Adipocyte (in vitro differentiated cells): ENCODE measurements around the gene EPSTI1.
"Not testable (repeated sequence)": the region's sequence is repeated elsewhere in the genome, so short reads cannot be mapped to it uniquely, and the experiment has no call there.

ENCODE experiments used
- DNase-seq: peaks from one replicate; pipeline ENCODE4 v3.0.0-alpha.2; 2015; ENCODE audit warnings: low read depth
- H3K27me3 ChIP-seq: replicated peaks from 2 replicates; pipeline ENCODE4 v1.7.0; 2013; ENCODE audit warnings: mild to moderate bottlenecking, low read length, moderate library complexity; ENCODE audit not compliant: control insufficient read depth, insufficient read depth
- H3K36me3 ChIP-seq: 2 replicates; pipeline ENCODE4 v1.7.0; 2013; ENCODE audit warnings: low read length, mild to moderate bottlenecking, moderate library complexity; ENCODE audit not compliant: control insufficient read depth, insufficient read depth, severe bottlenecking
- H3K4me1 ChIP-seq: 2 replicates; pipeline ENCODE4 v1.7.0; 2013; ENCODE audit warnings: mild to moderate bottlenecking, low read length, moderate library complexity; ENCODE audit not compliant: control insufficient read depth, insufficient read depth
- H3K4me3 ChIP-seq: 2 replicates; pipeline ENCODE4 v1.7.0; 2013; ENCODE audit warnings: mild to moderate bottlenecking, low read length, moderate library complexity
- H3K9ac ChIP-seq: 2 replicates; pipeline ENCODE4 v1.7.0; 2013; ENCODE audit warnings: mild to moderate bottlenecking, low read length, moderate library complexity
- H3K9me3 ChIP-seq: 2 replicates; pipeline ENCODE4 v1.7.0; 2013; ENCODE audit warnings: mild to moderate bottlenecking, low read length, moderate library complexity; ENCODE audit not compliant: control insufficient read depth

EPSTI1 gene

GRCh38 chr13:42867232-42867631 lies 124.8 kb downstream of the EPSTI1 start:
- DNase-seq = no peak
- Histone ChIP-seq H3K27me3 (no peaks in the 10 kb centered on the region), H3K9ac (no peak overlapping the region), H3K4me1 (no peaks in the 10 kb centered on the region), H3K4me3 (no peak overlapping the region), H3K9me3 (no peaks in the 10 kb centered on the region), H3K36me3 (no peaks in the 10 kb centered on the region)

GRCh38 chr13:42865768-42866102 lies 126.3 kb downstream of the EPSTI1 start:
- H3K27me3 ChIP-seq = no peaks in the 10 kb centered on the region
- no peaks in the 10 kb centered on the region for H3K36me3 ChIP-seq
- DNase-seq = no peak
- no peak overlapping the region for H3K9ac ChIP-seq
- H3K4me3 ChIP-seq = no peak overlapping the region
- no peaks in the 10 kb centered on the region for H3K9me3 ChIP-seq
- no peaks in the 10 kb centered on the region for H3K4me1 ChIP-seq

DNA sequence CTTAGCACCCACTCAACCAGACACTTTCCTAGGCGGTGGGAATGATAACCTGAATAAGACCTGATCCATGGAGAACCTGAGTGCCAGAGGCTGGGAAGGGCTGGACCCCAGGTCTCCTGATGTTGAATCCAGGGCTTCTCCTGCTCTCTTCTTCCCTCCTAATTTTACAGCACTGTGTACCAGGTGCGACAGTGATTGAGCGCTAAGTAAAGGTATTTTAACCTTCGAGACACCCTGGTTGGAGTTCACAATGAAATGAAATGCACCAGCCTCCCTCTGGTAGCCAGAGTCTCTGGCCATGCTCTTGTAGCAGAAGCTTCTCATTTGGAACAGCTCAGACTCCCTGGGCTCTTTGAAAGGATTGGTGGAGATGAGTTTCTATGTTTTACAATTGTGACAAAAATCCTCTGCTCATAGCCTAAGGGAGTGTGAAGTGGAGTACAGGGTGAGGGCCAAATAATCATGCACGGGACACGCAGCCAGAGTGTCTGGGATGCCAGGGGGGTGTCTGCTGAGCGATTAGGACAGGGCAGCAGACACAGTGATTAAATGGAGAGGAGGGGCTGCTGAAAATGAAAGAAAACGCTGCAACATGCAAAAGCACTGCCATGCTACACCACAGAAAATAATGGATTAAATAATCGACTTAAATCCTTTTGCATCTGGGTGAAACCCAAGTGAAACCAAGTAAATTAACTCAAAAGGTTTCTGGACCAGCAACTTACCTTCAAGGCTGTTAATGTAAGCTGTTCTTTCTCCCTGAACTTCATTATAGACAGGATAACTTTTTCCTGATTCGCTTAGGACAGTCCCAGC lies 126.9 kb downstream of the EPSTI1 start:
- no peak overlapping the region for H3K4me3 ChIP-seq
- H3K9ac ChIP-seq = no peak overlapping the region
- H3K9me3 ChIP-seq = no peaks in the 10 kb centered on the region
- DNase-seq = no peak
- no peaks in the 10 kb centered on the region for H3K27me3 ChIP-seq
- no peaks in the 10 kb centered on the region for H3K4me1 ChIP-seq
- H3K36me3 ChIP-seq = no peaks in the 10 kb centered on the region

DNA sequence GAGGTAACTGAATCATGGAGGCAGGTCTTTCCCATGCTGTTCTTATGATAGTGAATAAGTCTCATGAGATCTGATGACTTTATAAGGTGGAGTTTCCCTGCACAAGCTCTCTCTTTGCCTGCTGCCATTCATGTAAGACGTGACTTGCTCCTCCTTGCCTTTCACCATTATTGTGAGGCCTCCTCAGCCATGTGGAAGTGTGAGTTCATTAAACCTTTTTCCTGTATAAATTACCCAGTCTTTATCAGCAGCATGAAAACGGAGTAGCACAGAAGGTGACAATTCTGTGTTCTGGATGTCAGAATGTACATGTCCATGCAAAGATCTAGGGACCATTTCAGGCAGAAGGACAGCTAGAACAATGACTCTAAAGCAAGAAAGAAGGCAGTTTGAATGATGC lies 129.7 kb downstream of the EPSTI1 start:
- H3K36me3 ChIP-seq, H3K9ac ChIP-seq, DNase-seq, H3K4me3 ChIP-seq, H3K4me1 ChIP-seq, H3K27me3 ChIP-seq, H3K9me3 ChIP-seq: not testable (repeated sequence)

- Histone ChIP-seq H3K36me3 (no peaks in the 10 kb centered on the region), H3K27me3 (no peaks in the 10 kb centered on the region), H3K9me3 (no peaks in the 10 kb centered on the region), H3K4me3 (no peak overlapping the region), H3K9ac (no peak overlapping the region), H3K4me1 (no peaks in the 10 kb centered on the region)
- no peak for DNase-seq
Measured at GRCh38 chr13:42860485-42860884, 131.6 kb downstream of the EPSTI1 start.

- no peak overlapping the region for H3K9ac ChIP-seq
- H3K4me1 ChIP-seq = no peaks in the 10 kb centered on the region
- DNase-seq = no peak
- no peak overlapping the region for H3K4me3 ChIP-seq
- H3K36me3 ChIP-seq = no peaks in the 10 kb centered on the region
- no peaks in the 10 kb centered on the region for H3K9me3 ChIP-seq
- no peaks in the 10 kb centered on the region for H3K27me3 ChIP-seq
Measured at GRCh38 chr13:42859760-42860159, 132.3 kb downstream of the EPSTI1 start.

DNA sequence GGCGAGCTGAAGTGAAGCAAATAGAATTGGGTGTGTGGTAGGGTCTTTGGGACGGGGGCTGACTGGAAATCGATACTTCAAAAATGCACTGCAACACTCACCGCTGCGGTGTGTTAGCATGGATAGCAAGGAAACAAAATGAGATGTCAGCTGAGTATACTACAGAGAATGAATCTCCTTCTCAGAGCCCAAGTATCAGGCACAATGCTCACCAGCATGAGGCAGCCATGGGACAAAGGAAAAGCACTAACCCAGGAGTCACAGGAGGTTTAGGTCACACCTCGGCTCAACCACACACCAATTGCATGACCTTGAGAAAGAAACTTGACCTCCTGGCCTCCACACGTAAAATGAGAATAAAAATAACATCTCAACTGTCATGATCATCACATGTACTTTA lies 136.6 kb downstream of the EPSTI1 start:
- no peak overlapping the region for H3K4me3 ChIP-seq
- H3K9me3 ChIP-seq = no peaks in the 10 kb centered on the region
- no peak for DNase-seq
- no peaks in the 10 kb centered on the region for H3K36me3 ChIP-seq
- no peaks in the 10 kb centered on the region for H3K4me1 ChIP-seq
- H3K27me3 ChIP-seq = no peaks in the 10 kb centered on the region
- no peak overlapping the region for H3K9ac ChIP-seq

DNA sequence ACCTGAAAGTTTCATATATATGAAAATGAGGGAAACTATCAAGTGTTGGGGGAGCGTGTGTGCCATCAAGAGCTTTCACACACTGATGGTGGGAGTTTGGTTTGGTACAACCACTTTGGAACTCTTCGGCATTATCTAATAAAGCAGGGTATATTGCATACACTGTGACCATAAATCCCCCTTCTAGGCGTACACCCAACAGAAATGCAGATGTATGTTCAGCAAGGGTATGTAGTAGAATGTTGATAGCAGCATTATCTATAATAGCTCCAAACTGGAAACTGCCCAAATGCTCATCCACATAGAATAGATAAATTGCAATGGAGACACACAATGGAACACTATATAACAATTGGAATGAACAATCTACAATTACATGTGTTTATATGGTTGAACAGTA lies 139.9 kb downstream of the EPSTI1 start:
- no peak overlapping the region for H3K9ac ChIP-seq
- no peaks in the 10 kb centered on the region for H3K36me3 ChIP-seq
- H3K4me1 ChIP-seq = peaks cover 15% of the 10 kb centered on the region
- no peak for DNase-seq
- H3K4me3 ChIP-seq = no peak overlapping the region
- H3K9me3 ChIP-seq = no peaks in the 10 kb centered on the region
- no peaks in the 10 kb centered on the region for H3K27me3 ChIP-seq

GRCh38 chr13:42849200-42849599 lies 142.8 kb downstream of the EPSTI1 start:
- Histone ChIP-seq H3K9me3 (no peaks in the 10 kb centered on the region), H3K4me1 (peaks cover 15% of the 10 kb centered on the region), H3K4me3 (no peak overlapping the region), H3K36me3 (no peaks in the 10 kb centered on the region), H3K9ac (no peak overlapping the region), H3K27me3 (no peaks in the 10 kb centered on the region)
- no peak for DNase-seq

GRCh38 chr13:42847891-42848663 lies 144.0 kb downstream of the EPSTI1 start:
- H3K4me1 ChIP-seq = peaks cover 15% of the 10 kb centered on the region

GRCh38 chr13:42836930-42837690 lies 154.9 kb downstream of the EPSTI1 start:
- DNase-seq = peak; percentile 75
- H3K4me3 ChIP-seq = no peak overlapping the region

More at GRCh38 chr13:42847891-42848663, 144.0 kb downstream of the EPSTI1 start:
- peak; percentile 68 for DNase-seq
- Histone ChIP-seq H3K9ac (peak overlapping the region; percentile 30), H3K9me3 (no peaks in the 10 kb centered on the region), H3K36me3 (no peaks in the 10 kb centered on the region), H3K27me3 (no peaks in the 10 kb centered on the region), H3K4me3 (no peak overlapping the region)

More at GRCh38 chr13:42836930-42837690, 154.9 kb downstream of the EPSTI1 start:
- Histone ChIP-seq H3K9ac (peak overlapping the region; percentile 4), H3K9me3 (no peaks in the 10 kb centered on the region), H3K27me3 (no peaks in the 10 kb centered on the region), H3K4me1 (peaks cover 29% of the 10 kb centered on the region), H3K36me3 (no peaks in the 10 kb centered on the region)
